Measurements from ENCODE around the gene GRB10.

GRB10 gene

DNA sequence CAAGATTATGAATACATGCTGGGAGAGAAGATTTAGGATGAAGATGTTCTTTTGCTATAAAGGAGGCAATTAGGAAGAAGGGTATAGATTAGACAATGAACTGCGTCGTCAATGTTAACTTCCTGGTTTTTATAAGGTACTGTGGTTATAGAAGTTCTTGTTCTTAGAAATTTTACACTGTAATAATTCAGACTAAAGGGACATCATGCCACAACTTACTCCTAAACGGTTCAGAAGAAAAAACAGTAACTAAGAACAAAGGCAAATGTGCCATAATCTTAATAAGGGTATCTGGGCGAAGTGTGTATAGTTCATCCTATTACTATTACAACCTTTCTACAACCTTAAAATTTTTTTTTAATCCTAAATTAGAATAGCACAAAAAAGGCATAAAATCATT, 186.2 kb downstream of the GRB10 start:
- Histone ChIP-seq H3K4me3 (ENCODE audit: low read depth, low read length) (no peak overlapping the region), H3K27me3 (replicated peaks) (no peaks in the 10 kb centered on the region), H3K27ac (no peak overlapping the region), H3K36me3 (replicated peaks) (peaks cover 35% of the 10 kb centered on the region)
- TF ChIP-seq, protein P1, sequence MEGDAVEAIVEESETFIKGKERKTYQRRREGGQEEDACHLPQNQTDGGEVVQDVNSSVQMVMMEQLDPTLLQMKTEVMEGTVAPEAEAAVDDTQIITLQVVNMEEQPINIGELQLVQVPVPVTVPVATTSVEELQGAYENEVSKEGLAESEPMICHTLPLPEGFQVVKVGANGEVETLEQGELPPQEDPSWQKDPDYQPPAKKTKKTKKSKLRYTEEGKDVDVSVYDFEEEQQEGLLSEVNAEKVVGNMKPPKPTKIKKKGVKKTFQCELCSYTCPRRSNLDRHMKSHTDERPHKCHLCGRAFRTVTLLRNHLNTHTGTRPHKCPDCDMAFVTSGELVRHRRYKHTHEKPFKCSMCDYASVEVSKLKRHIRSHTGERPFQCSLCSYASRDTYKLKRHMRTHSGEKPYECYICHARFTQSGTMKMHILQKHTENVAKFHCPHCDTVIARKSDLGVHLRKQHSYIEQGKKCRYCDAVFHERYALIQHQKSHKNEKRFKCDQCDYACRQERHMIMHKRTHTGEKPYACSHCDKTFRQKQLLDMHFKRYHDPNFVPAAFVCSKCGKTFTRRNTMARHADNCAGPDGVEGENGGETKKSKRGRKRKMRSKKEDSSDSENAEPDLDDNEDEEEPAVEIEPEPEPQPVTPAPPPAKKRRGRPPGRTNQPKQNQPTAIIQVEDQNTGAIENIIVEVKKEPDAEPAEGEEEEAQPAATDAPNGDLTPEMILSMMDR (IDR thresholded peaks at IDR 0.05; ENCODE audit: low read depth, low read length, missing control alignments), result no peak
- no peak for DNase-seq
- in situ Hi-C loops (cut with HindIII; ENCODE audit: low pct_ligation_motif_present, low sequenced_read_pairs), result no loop called here

- H3K27me3 ChIP-seq (replicated peaks), result no peaks in the 10 kb centered on the region
- TF ChIP-seq, protein P1 (IDR thresholded peaks at IDR 0.05; ENCODE audit: low read depth, low read length, missing control alignments), result peak; percentile 75
- peak; percentile 54 for DNase-seq
- no peak overlapping the region for H3K4me3 ChIP-seq (ENCODE audit: low read depth, low read length)
- H3K36me3 ChIP-seq (replicated peaks), result peaks cover 33% of the 10 kb centered on the region
- in situ Hi-C loops (cut with HindIII; ENCODE audit: low pct_ligation_motif_present, low sequenced_read_pairs), result no loop called here
- no peak overlapping the region for H3K27ac ChIP-seq
Measured at GRCh38 chr7:50595491-50596102, 187.1 kb downstream of the GRB10 start.

- peaks cover 33% of the 10 kb centered on the region for H3K36me3 ChIP-seq (replicated peaks)
- in situ Hi-C loops (cut with HindIII; ENCODE audit: low pct_ligation_motif_present, low sequenced_read_pairs), result no loop called here
- no peak overlapping the region for H3K4me3 ChIP-seq (ENCODE audit: low read depth, low read length)
Measured at GRCh38 chr7:50594734-50595485, 187.8 kb downstream of the GRB10 start.

DNA sequence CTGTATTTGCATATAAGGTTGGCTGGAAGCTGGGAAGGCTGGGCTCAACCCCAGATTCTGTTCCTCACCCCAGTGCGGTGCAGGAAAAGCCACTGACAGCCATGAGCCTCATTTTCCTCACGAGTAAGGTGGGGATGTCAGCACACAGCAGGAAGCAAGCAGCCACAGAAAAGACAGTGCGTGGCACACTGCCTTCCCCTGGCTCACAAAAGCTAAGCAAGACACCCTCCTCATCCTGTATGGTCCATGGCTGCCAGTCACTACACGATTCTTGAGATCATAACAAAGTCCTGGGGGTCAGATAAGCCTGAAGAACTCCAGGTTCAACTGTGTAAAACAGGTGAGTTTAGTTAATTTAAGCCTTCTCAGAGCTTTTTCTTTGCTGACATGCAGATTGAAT, 188.6 kb downstream of the GRB10 start:
- Histone ChIP-seq H3K27me3 (replicated peaks) (no peaks in the 10 kb centered on the region), H3K27ac (no peak overlapping the region), H3K4me3 (ENCODE audit: low read depth, low read length) (no peak overlapping the region), H3K36me3 (replicated peaks) (peaks cover 33% of the 10 kb centered on the region)
- in situ Hi-C loops (cut with HindIII; ENCODE audit: low pct_ligation_motif_present, low sequenced_read_pairs), result no loop called here
- no peak for DNase-seq
- TF ChIP-seq, protein P1 (IDR thresholded peaks at IDR 0.05; ENCODE audit: low read depth, low read length, missing control alignments), result no peak

More at GRCh38 chr7:50594734-50595485, 187.8 kb downstream of the GRB10 start:
- H3K27ac ChIP-seq, result no peak overlapping the region
- no peak for DNase-seq
- no peaks in the 10 kb centered on the region for H3K27me3 ChIP-seq (replicated peaks)
- TF ChIP-seq, protein P1 (IDR thresholded peaks at IDR 0.05; ENCODE audit: low read depth, low read length, missing control alignments), result no peak

GRCh38 chr7:50592940-50593339, 189.8 kb downstream of the GRB10 start:
- Histone ChIP-seq H3K4me3 (ENCODE audit: low read depth, low read length) (no peak overlapping the region), H3K27me3 (replicated peaks) (no peaks in the 10 kb centered on the region), H3K36me3 (replicated peaks) (peaks cover 25% of the 10 kb centered on the region), H3K27ac (no peak overlapping the region)
- in situ Hi-C loops (cut with HindIII; ENCODE audit: low pct_ligation_motif_present, low sequenced_read_pairs), result no loop called here
- TF ChIP-seq, protein P1 (IDR thresholded peaks at IDR 0.05; ENCODE audit: low read depth, low read length, missing control alignments), result no peak
- DNase-seq, result no peak
